Uterus (tissue), 4 donors: Measurements from ENCODE around the gene JAKMIP2. TPM values are rescaled to one million over a fixed set of nuclear protein-coding genes. Genes with fewer than 3 reads are reported as not detected.

Experiments used
- DNase-seq, 2 donors: peaks; one replicate each; pipeline ENCODE4 v3.0.0-alpha.2; 2019 to 2020
- H3K27ac ChIP-seq, 2 donors: fragments of 200-600 bp; sonication (generic); 1 replicate in 1 of 2; 2 replicates in 1 of 2; pipeline ENCODE4 v1.5.1; 2016 to 2018
- H3K27me3 ChIP-seq, 2 donors: fragments of 200-600 bp; sonication (generic); one replicate each; pipeline ENCODE4 v1.5.1; 2018 to 2019; ENCODE audit warnings: control low read depth in 1 of 2
- H3K36me3 ChIP-seq, 2 donors: fragments of 200-600 bp; sonication (generic); one replicate each; pipeline ENCODE4 v1.5.1; 2019; ENCODE audit warnings: control low read depth in 1 of 2
- H3K4me1 ChIP-seq, 2 donors: fragments of 200-600 bp; sonication (generic); one replicate each; pipeline ENCODE4 v1.5.1; 2018 to 2019; ENCODE audit warnings: control low read depth in 1 of 2
- H3K4me3 ChIP-seq, 2 donors: fragments of 200-600 bp; sonication (generic); 1 replicate in 1 of 2; 2 replicates in 1 of 2; pipeline ENCODE4 v1.5.1; 2018 to 2019; ENCODE audit warnings: mild to moderate bottlenecking in 1 of 2
- H3K9me3 ChIP-seq, 2 donors: fragments of 200-600 bp; sonication (generic); one replicate each; pipeline ENCODE4 v1.5.1; 2019; ENCODE audit warnings: control low read depth in 1 of 2
- POLR2A ChIP-seq, 2 donors: fragments of 450-650 bp; IDR thresholded peaks; one replicate each; pipeline ENCODE4 v1.6.1; 2016; ENCODE audit warnings: antibody characterized with exemption in 2 of 2, mild to moderate bottlenecking in 1 of 2, moderate library complexity in 1 of 2
- intact Hi-C: fragments of 100-400 bp; cut with DNase I; formaldehyde crosslinking; loops from one replicate; pipeline ENCODE4 v1.15.1; 2023; ENCODE audit warnings: low total_unique reads
- total RNA-seq, 4 donors: library from RNA; depleted of rRNA in 3 of 4; stranded (reverse); fragments of >200 nt in 3 of 4; gene quantifications; one replicate each; pipeline versions ENCODE4 v1.1.0 to v1.2.4, GENCODE V29; 2014 to 2023
- TF ChIP-seq, protein P1 (sequence below), 4 experiments: fragments of 200-600 bp in 2 of 4; fragments of 450-650 bp in 2 of 4; sonication (generic) in 2 of 4; IDR thresholded peaks; one replicate each; pipeline ENCODE4 v1.5.1; 2016 to 2019; ENCODE audit warnings: antibody characterized with exemption in 4 of 4, mild to moderate bottlenecking in 2 of 4, moderate library complexity in 1 of 4
- donor health status: DM: yes; HTN: yes; CAD: no.

The JAKMIP2 gene
- total RNA-seq, 4 donors from 2014 or later = 0.29 to 9.3 (median 5.0) TPM

DNA sequence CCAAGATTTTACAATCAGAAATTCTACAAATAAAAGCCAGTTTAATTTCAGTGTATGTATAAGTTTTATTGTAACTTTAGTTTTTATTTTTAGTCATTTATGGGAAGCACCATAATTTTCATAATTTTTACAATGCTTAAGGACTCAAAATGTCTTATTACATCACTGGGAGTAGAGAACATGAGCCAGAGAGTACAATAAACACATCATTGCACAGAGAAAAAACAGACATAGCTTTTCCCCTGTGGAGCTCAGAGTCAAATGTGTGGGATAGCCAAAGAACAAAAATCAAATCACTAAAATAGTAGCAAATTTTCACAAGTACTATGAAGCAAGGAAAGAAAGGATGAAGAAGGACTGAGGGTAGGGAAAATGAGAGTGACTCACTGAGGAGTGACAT is 5.5 kb upstream of the JAKMIP2 start:
- no peaks in the 10 kb centered on the region for H3K4me1 ChIP-seq
- no peak for DNase-seq
- no peaks in the 10 kb centered on the region for H3K9me3 ChIP-seq
- intact Hi-C loops = no loop called here
- peak overlapping the region; percentile 48 to 64 for H3K27ac ChIP-seq
- no peak overlapping the region for H3K4me3 ChIP-seq
- no peaks in the 10 kb centered on the region for H3K27me3 ChIP-seq
- no peak for TF ChIP-seq POLR2A (IDR thresholded peaks at IDR 0.05)
- TF ChIP-seq, protein P1, sequence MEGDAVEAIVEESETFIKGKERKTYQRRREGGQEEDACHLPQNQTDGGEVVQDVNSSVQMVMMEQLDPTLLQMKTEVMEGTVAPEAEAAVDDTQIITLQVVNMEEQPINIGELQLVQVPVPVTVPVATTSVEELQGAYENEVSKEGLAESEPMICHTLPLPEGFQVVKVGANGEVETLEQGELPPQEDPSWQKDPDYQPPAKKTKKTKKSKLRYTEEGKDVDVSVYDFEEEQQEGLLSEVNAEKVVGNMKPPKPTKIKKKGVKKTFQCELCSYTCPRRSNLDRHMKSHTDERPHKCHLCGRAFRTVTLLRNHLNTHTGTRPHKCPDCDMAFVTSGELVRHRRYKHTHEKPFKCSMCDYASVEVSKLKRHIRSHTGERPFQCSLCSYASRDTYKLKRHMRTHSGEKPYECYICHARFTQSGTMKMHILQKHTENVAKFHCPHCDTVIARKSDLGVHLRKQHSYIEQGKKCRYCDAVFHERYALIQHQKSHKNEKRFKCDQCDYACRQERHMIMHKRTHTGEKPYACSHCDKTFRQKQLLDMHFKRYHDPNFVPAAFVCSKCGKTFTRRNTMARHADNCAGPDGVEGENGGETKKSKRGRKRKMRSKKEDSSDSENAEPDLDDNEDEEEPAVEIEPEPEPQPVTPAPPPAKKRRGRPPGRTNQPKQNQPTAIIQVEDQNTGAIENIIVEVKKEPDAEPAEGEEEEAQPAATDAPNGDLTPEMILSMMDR (IDR thresholded peaks at IDR 0.05) = no peak
- no peaks in the 10 kb centered on the region for H3K36me3 ChIP-seq

DNA sequence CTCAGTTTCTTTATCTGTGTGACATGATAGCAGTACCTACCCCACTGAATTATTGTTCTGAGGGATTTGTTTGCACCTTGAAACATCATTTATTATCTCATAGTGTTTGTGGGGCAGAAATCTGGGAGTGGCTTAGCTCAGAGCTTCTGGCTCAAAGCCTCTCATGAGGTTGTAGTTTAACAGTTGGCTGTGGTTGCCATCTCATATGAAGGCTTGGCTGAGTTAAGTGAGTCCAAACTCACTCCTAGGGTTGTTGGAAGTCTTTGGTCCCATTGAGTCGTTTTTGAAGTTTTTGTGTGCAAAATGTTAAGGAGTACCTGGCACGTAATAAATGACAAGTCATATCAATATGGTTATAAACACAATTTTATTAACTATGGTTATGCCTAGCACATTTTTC is 3.6 kb upstream of the JAKMIP2 start:
- H3K4me1 ChIP-seq = no peaks in the 10 kb centered on the region
- no peak overlapping the region for H3K27ac ChIP-seq
- H3K9me3 ChIP-seq = no peaks in the 10 kb centered on the region
- DNase-seq = no peak
- TF ChIP-seq, protein P1 (IDR thresholded peaks at IDR 0.05) = no peak
- TF ChIP-seq POLR2A (IDR thresholded peaks at IDR 0.05) = no peak
- H3K36me3 ChIP-seq = no peaks in the 10 kb centered on the region
- H3K4me3 ChIP-seq = no peak overlapping the region
- H3K27me3 ChIP-seq = no peaks in the 10 kb centered on the region
- intact Hi-C loops = no loop called here

DNA sequence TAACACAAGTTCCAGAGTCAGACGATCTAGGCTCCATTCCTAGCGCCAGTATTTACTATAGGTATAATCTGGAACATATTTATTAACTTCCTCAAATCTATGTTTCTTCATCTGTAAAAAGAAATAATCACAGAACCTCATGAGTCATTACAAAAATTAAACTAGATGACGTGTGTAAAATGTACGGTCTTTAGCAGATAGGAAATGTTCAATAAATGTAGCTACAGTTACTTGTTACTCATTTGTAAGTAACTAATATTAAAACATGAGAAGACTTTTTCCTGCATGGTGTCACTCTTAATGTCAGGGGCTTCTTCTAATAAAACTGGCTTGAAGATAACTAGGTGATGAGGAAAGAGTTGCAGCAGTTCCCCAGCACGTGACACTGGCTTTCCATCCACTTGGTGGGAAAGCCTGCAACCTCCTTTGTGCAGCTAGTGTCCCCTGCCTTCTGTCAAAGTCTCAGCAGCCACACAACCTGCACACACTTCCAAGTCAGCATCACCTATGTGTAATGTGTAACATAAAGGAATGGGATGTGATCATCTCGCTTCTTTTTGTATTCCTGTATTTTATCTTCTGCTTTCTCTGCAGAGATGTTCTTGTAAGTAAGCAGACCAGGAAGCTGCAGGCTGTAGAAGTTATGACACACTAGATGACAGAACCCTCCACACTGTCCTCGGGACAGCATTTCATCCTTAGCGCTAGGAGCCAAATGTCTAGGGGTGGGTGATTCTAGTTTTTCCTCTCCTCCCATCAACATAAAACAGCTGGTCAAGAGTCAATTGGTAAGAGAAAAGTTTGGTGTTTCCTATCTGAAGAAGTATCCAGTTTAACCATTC is 1.8 kb upstream of the JAKMIP2 start:
- Histone ChIP-seq H3K4me3 (no peak overlapping the region), H3K36me3 (no peaks in the 10 kb centered on the region), H3K9me3 (no peaks in the 10 kb centered on the region), H3K27me3 (no peaks in the 10 kb centered on the region), H3K4me1 (no peaks in the 10 kb centered on the region), H3K27ac (no peak overlapping the region)
- TF ChIP-seq, protein P1 (IDR thresholded peaks at IDR 0.05) = no peak
- TF ChIP-seq POLR2A (IDR thresholded peaks at IDR 0.05) = no peak
- no peak for DNase-seq
- intact Hi-C loops = no loop called here

DNA sequence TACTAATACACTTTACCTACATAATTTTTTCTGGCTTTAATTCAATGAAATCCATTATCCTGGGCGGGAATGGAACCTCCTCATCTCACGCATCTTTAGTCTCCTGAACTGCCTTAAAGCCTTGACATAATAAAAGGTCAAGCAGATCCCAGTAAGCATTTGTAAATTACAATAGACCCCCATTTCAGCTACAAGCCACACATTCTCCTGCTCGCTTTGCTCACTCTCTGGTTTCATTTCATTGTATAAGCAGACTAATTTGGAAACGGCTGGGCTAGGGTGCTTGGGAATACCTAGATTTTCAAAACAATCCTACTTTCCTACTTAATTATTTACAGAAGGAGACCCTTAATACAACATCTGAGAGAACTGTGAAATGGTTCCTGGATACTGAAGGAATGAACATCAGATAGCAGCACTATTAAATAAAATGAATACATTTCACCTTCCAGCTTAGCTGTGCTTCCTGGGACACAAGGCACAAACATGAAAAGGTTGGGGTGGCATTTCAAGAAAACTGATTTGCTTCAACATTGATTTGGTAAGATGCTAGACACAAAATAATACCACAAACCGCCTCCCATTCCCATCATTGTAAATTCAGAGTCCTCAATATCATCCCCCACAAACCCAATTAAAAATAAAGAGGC is 1.5 kb downstream of the JAKMIP2 start:
- TF ChIP-seq, protein P1 (IDR thresholded peaks at IDR 0.05) = no peak
- TF ChIP-seq POLR2A (IDR thresholded peaks at IDR 0.05) = no peak
- Histone ChIP-seq H3K36me3 (no peaks in the 10 kb centered on the region), H3K4me3 (no peak overlapping the region), H3K9me3 (no peaks in the 10 kb centered on the region), H3K27ac (no peak overlapping the region), H3K4me1 (no peaks in the 10 kb centered on the region), H3K27me3 (no peaks in the 10 kb centered on the region)
- intact Hi-C loops = no loop called here
- DNase-seq = no peak

DNA sequence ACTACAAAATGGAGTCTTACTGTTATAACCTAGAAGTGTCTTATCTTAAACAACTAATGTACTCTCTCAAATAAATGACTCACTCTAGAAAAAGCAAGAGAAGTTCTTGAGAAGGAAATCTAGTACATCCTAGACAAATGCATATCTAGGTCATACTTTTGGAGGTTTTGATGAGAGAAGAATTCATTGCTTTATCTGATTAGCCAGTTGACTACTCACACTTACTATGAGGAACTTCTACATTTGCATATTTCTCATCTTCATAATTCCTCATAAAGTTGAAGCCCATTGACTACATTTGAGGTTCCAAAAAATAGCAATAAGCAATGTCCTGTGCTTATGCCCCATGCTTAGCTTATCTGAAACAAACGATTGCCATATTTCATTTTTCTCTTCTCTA is 2.8 kb downstream of the JAKMIP2 start:
- Histone ChIP-seq H3K9me3 (no peaks in the 10 kb centered on the region), H3K4me3 (no peak overlapping the region), H3K36me3 (no peaks in the 10 kb centered on the region), H3K4me1 (no peaks in the 10 kb centered on the region), H3K27ac (no peak overlapping the region), H3K27me3 (no peaks in the 10 kb centered on the region)
- intact Hi-C loops = no loop called here
- no peak for DNase-seq
- TF ChIP-seq POLR2A (IDR thresholded peaks at IDR 0.05) = no peak
- TF ChIP-seq, protein P1 (IDR thresholded peaks at IDR 0.05) = no peak
